Measurements from ENCODE around the gene BSND.

The BSND gene

GRCh38 chr1:55041613-55042012 lies 42.9 kb downstream of the BSND start:
- peaks cover 50% of the 10 kb centered on the region for H3K27me3 ChIP-seq (replicated peaks; ENCODE audit: insufficient read depth, low read length)
- TF ChIP-seq CTCF (IDR thresholded peaks at IDR 0.05; ENCODE audit: low read length): no peak
- no peak for TF ChIP-seq EZH2phosphoT487 (IDR thresholded peaks at IDR 0.05; ENCODE audit: low read length)
- TF ChIP-seq EZH2 (optimal IDR thresholded peaks at IDR 0.05; ENCODE audit: low read depth, low read length): no peak
- H3K27ac ChIP-seq (ENCODE audit: low read length): no peak overlapping the region
- H3K9me2 ChIP-seq (replicated peaks; ENCODE audit: insufficient read depth, low read length): no peaks in the 10 kb centered on the region
- H3K9ac ChIP-seq (ENCODE audit: low read length): no peak overlapping the region
- H2AFZ ChIP-seq (ENCODE audit: low read length): no peak overlapping the region
- no peaks in the 10 kb centered on the region for H3K36me3 ChIP-seq (replicated peaks; ENCODE audit: insufficient read depth, low read length)
- no peaks in the 10 kb centered on the region for H3F3A ChIP-seq (ENCODE audit: insufficient read depth, low read length)
- H3K4me3 ChIP-seq (ENCODE audit: low read length): no peak overlapping the region
- DNase-seq: no peak
- H3K9me3 ChIP-seq (replicated peaks; ENCODE audit: insufficient read depth, low read length): no peaks in the 10 kb centered on the region
- no peaks in the 10 kb centered on the region for H4K20me1 ChIP-seq (ENCODE audit: insufficient read depth, low read length)
- no peaks in the 10 kb centered on the region for H3K79me2 ChIP-seq (ENCODE audit: low read length)
- H3K4me1 ChIP-seq (ENCODE audit: low read length): no peaks in the 10 kb centered on the region
- H3K4me2 ChIP-seq (ENCODE audit: low read depth, low read length): no peak overlapping the region

- no peaks in the 10 kb centered on the region for H3K36me3 ChIP-seq (replicated peaks; ENCODE audit: insufficient read depth, low read length)
- H2AFZ ChIP-seq (ENCODE audit: low read length): no peak overlapping the region
- no peak overlapping the region for H3K9ac ChIP-seq (ENCODE audit: low read length)
- no peaks in the 10 kb centered on the region for H3K9me2 ChIP-seq (replicated peaks; ENCODE audit: insufficient read depth, low read length)
- H3K27ac ChIP-seq (ENCODE audit: low read length): no peak overlapping the region
- no peaks in the 10 kb centered on the region for H3K9me3 ChIP-seq (replicated peaks; ENCODE audit: insufficient read depth, low read length)
- no peaks in the 10 kb centered on the region for H3K4me1 ChIP-seq (ENCODE audit: low read length)
- peaks cover 38% of the 10 kb centered on the region for H3K27me3 ChIP-seq (replicated peaks; ENCODE audit: insufficient read depth, low read length)
- H3K79me2 ChIP-seq (ENCODE audit: low read length): no peaks in the 10 kb centered on the region
- H4K20me1 ChIP-seq (ENCODE audit: insufficient read depth, low read length): no peaks in the 10 kb centered on the region
- no peaks in the 10 kb centered on the region for H3F3A ChIP-seq (ENCODE audit: insufficient read depth, low read length)
- TF ChIP-seq EZH2 (optimal IDR thresholded peaks at IDR 0.05; ENCODE audit: low read depth, low read length) (no peak), EZH2phosphoT487 (IDR thresholded peaks at IDR 0.05; ENCODE audit: low read length) (no peak), CTCF (IDR thresholded peaks at IDR 0.05; ENCODE audit: low read length) (no peak)
- H3K4me2 ChIP-seq (ENCODE audit: low read depth, low read length): no peak overlapping the region
- no peak overlapping the region for H3K4me3 ChIP-seq (ENCODE audit: low read length)
- DNase-seq: no peak
Observed at GRCh38 chr1:55043011-55043410, 44.3 kb downstream of the BSND start.

GRCh38 chr1:55043726-55044125 lies 45.0 kb downstream of the BSND start:
- Histone ChIP-seq H4K20me1 (ENCODE audit: insufficient read depth, low read length) (no peaks in the 10 kb centered on the region), H3K79me2 (ENCODE audit: low read length) (no peaks in the 10 kb centered on the region)
- no peak for TF ChIP-seq EZH2 (optimal IDR thresholded peaks at IDR 0.05; ENCODE audit: low read depth, low read length)
- no peak for TF ChIP-seq CTCF (IDR thresholded peaks at IDR 0.05; ENCODE audit: low read length)
- no peak for TF ChIP-seq EZH2phosphoT487 (IDR thresholded peaks at IDR 0.05; ENCODE audit: low read length)

More at GRCh38 chr1:55043726-55044125, 45.0 kb downstream of the BSND start:
- Histone ChIP-seq H3K9ac (ENCODE audit: low read length) (no peak overlapping the region), H3K4me3 (ENCODE audit: low read length) (no peak overlapping the region), H3K4me1 (ENCODE audit: low read length) (no peaks in the 10 kb centered on the region), H3K27me3 (replicated peaks; ENCODE audit: insufficient read depth, low read length) (peaks cover 31% of the 10 kb centered on the region), H2AFZ (ENCODE audit: low read length) (no peak overlapping the region), H3K4me2 (ENCODE audit: low read depth, low read length) (no peak overlapping the region), H3K36me3 (replicated peaks; ENCODE audit: insufficient read depth, low read length) (no peaks in the 10 kb centered on the region), H3K9me2 (replicated peaks; ENCODE audit: insufficient read depth, low read length) (no peaks in the 10 kb centered on the region), H3F3A (ENCODE audit: insufficient read depth, low read length) (no peaks in the 10 kb centered on the region), H3K27ac (ENCODE audit: low read length) (no peak overlapping the region), H3K9me3 (replicated peaks; ENCODE audit: insufficient read depth, low read length) (no peaks in the 10 kb centered on the region)
- no peak for DNase-seq
